Measurements from ENCODE around the gene LNPEP. TPM values are rescaled to one million over a fixed set of nuclear protein-coding genes. Genes with fewer than 3 reads are reported as not detected.

The LNPEP gene
- total and polyA plus RNA-seq, 2 of the 13 experiments (the other 11 are each of a cell fraction or from before 2014, with no cell fraction given) = 8.0 to 16.9 TPM

- TF ChIP-seq ARID5B (CRISPR knock-in tag; IDR thresholded peaks at IDR 0.05) (no peak), PLRG1 (conservative IDR thresholded peaks at IDR 0.05) (no peak), ZNF780A (CRISPR knock-in tag; IDR thresholded peaks at IDR 0.05) (no peak), ZSCAN20 (CRISPR knock-in tag; IDR thresholded peaks at IDR 0.05; ENCODE audit: borderline replicate concordance) (no peak)
Measured at GRCh38 chr5:96966801-96967200, 30.9 kb downstream of the LNPEP start (continued).

- Histone ChIP-seq H2AFZ (ENCODE audit: low read length) (no peak overlapping the region), H4K20me1 (ENCODE audit: insufficient read depth, low read length) (no peaks in the 10 kb centered on the region), H3K36me3 (replicated peaks in 1 of 2; ENCODE audit: control insufficient read depth in 1 of 2, insufficient read depth in 2 of 2, low read length in 2 of 2) (no peaks in the 10 kb centered on the region), H3K4me2 (ENCODE audit: low read depth, low read length) (no peak overlapping the region), H3K9me3 (ENCODE audit: low read length) (no peaks in the 10 kb centered on the region), H3K79me2 (ENCODE audit: insufficient read depth, low read length) (peaks cover 29% of the 10 kb centered on the region), H3K27ac (ENCODE audit: extremely low read length, insufficient read depth, low read length) (no peak overlapping the region), H3K4me1 (ENCODE audit: insufficient read depth, low read length) (peaks cover 15% of the 10 kb centered on the region; the same call in 1 of the 2 replicates), H3K9ac (ENCODE audit: insufficient read depth, low read depth, low read length) (no peak overlapping the region), H3K4me3 (replicated peaks in 1 of 3; ENCODE audit: insufficient read depth in 1 of 3, low read depth in 2 of 3, low read length in 3 of 3) (no peak overlapping the region), H3K27me3 (ENCODE audit: control insufficient read depth in 1 of 2, insufficient read depth in 2 of 2, low read length in 2 of 2) (no peaks in the 10 kb centered on the region)
- TF ChIP-seq POGK (CRISPR knock-in tag; conservative IDR thresholded peaks at IDR 0.05) (no peak), RBFOX2 (IDR thresholded peaks at IDR 0.05; ENCODE audit: low read depth, low read length) (no peak), SNRNP70 (IDR thresholded peaks at IDR 0.05; ENCODE audit: low read depth, low read length) (no peak), ZNF678 (CRISPR knock-in tag; IDR thresholded peaks at IDR 0.05) (no peak)
- CTCF ChIA-PET (ENCODE audit: low intra/inter-chr PET ratio, low total read pairs) = no interaction called here
- DNase-seq (ENCODE audit: low spot score) (no peak), FAIRE-seq (no peak), ATAC-seq (no peak)
- WGBS (ENCODE audit: low lambda C conversion rate) = 42% methylated on average over 1 of the region's 1 CpG
- POLR2A ChIA-PET = no interaction called here
- in situ Hi-C loops (cut with HindIII; ENCODE audit: extremely low pct_ligation_motif_present, low pct_unique_long_range_greater_than_20kb) (no loop called here), intact Hi-C loops (cut with micrococcal nuclease; ENCODE audit: unreplicated experiment) (no loop called here)
- no TSS peak for BruUV-seq (replicated peaks)
Measured at GRCh38 chr5:96967400-96967799, 31.5 kb downstream of the LNPEP start.

Measured in HepG2 (cell line).